Activated CD4-positive, alpha-beta T cell treated with anti-CD3 and anti-CD28 coated beads, Interleukin-10, Interleukin-2, amounts not matched to agents 100 ng/mL and 50 ng/mL, durations not matched to agents 16 hours and 8 hours (primary cell): Measurements from ENCODE around the gene FBXL7.

Source experiments
- DNase-seq: peaks from one replicate; pipeline ENCODE4 v3.0.0-alpha.2; 2020

The FBXL7 gene

GRCh38 chr5:15623794-15624193 lies 123.8 kb downstream of the FBXL7 start:
- no peak for DNase-seq

- DNase-seq = no peak
Measured at GRCh38 chr5:15627109-15627508, 127.1 kb downstream of the FBXL7 start.

- DNase-seq = no peak
Measured at GRCh38 chr5:15627647-15628046, 127.7 kb downstream of the FBXL7 start.

GRCh38 chr5:15630441-15630840 lies 130.5 kb downstream of the FBXL7 start:
- DNase-seq = no peak

- DNase-seq = no peak
Measured at GRCh38 chr5:15634591-15635288, 134.8 kb downstream of the FBXL7 start.

- no peak for DNase-seq
Measured at GRCh38 chr5:15635289-15635616, 135.3 kb downstream of the FBXL7 start.

GRCh38 chr5:15637345-15637744 lies 137.4 kb downstream of the FBXL7 start:
- no peak for DNase-seq

GRCh38 chr5:15637886-15638285 lies 137.9 kb downstream of the FBXL7 start:
- DNase-seq = no peak

GRCh38 chr5:15638296-15638695 lies 138.3 kb downstream of the FBXL7 start:
- DNase-seq = no peak

GRCh38 chr5:15639288-15639687 lies 139.3 kb downstream of the FBXL7 start:
- no peak for DNase-seq

GRCh38 chr5:15640116-15640515 lies 140.1 kb downstream of the FBXL7 start:
- DNase-seq = no peak

- no peak for DNase-seq
Measured at GRCh38 chr5:15643731-15644130, 143.8 kb downstream of the FBXL7 start.

- peak; percentile 34 for DNase-seq
Measured at GRCh38 chr5:15645381-15646160, 145.6 kb downstream of the FBXL7 start.

GRCh38 chr5:15646371-15646770 lies 146.4 kb downstream of the FBXL7 start:
- no peak for DNase-seq

GRCh38 chr5:15647251-15647650 lies 147.3 kb downstream of the FBXL7 start:
- DNase-seq = no peak

- peak; percentile 20 for DNase-seq
Measured at GRCh38 chr5:15650266-15650665, 150.3 kb downstream of the FBXL7 start.

GRCh38 chr5:15654779-15655178 lies 154.8 kb downstream of the FBXL7 start:
- DNase-seq = no peak

- DNase-seq = no peak
Measured at GRCh38 chr5:15655683-15656082, 155.7 kb downstream of the FBXL7 start.

- DNase-seq = no peak
Measured at GRCh38 chr5:15664961-15665360, 165.0 kb downstream of the FBXL7 start.

- DNase-seq = no peak
Measured at GRCh38 chr5:15669826-15670225, 169.8 kb downstream of the FBXL7 start.

GRCh38 chr5:15674716-15675115 lies 174.7 kb downstream of the FBXL7 start:
- no peak for DNase-seq

GRCh38 chr5:15676591-15676990 lies 176.6 kb downstream of the FBXL7 start:
- DNase-seq = no peak

- no peak for DNase-seq
Measured at GRCh38 chr5:15679161-15679560, 179.2 kb downstream of the FBXL7 start.

GRCh38 chr5:15680455-15680854 lies 180.5 kb downstream of the FBXL7 start:
- no peak for DNase-seq

GRCh38 chr5:15682122-15682521 lies 182.1 kb downstream of the FBXL7 start:
- DNase-seq = no peak
